Activated CD8-positive, alpha-beta T cell treated with anti-CD3 and anti-CD28 coated beads for 36 hours (primary cell): Measurements from ENCODE around the gene TUBB6. TPM values are rescaled to one million over a fixed set of nuclear protein-coding genes. Genes with fewer than 3 reads are reported as not detected.

Experiments
- ATAC-seq: fragments of 200-7000 bp; cut with Tn5 transposase; one replicate; pipeline ENCODE4 v1.10.0; 2021; ENCODE audit warnings: mild to moderate bottlenecking, moderate library complexity
- CTCF ChIA-PET: fragments of 350-600 bp; sonication (Branson Sonifier 250); formaldehyde crosslinking; loops from one replicate; lab custom pipeline; 2021; ENCODE audit warnings: antibody characterized with exemption; lab: Charles Lee
- POLR2A ChIA-PET: fragments of 350-600 bp; sonication (Branson Sonifier 250); formaldehyde crosslinking; loops from one replicate; lab custom pipeline; 2021; ENCODE audit warnings: antibody characterized with exemption; lab: Charles Lee
- DNase-seq: peaks from one replicate; pipeline ENCODE4 v3.0.0-alpha.2; 2020
- H3K27ac Mint-ChIP-seq: one replicate; pipeline ENCODE4 v1.8.0; 2021; ENCODE audit warnings: mild to moderate bottlenecking, mixed read lengths
- H3K27me3 Mint-ChIP-seq: one replicate; pipeline ENCODE4 v1.8.0; 2021; ENCODE audit warnings: mixed read lengths
- H3K36me3 Mint-ChIP-seq: one replicate; pipeline ENCODE4 v1.8.0; 2021; ENCODE audit warnings: low read depth, mixed read lengths
- H3K4me1 Mint-ChIP-seq: one replicate; pipeline ENCODE4 v1.8.0; 2021; ENCODE audit warnings: low read depth, mixed read lengths
- H3K4me3 Mint-ChIP-seq: one replicate; pipeline ENCODE4 v1.8.0; 2021; ENCODE audit warnings: mild to moderate bottlenecking, moderate library complexity, mixed read lengths
- H3K9me3 Mint-ChIP-seq: one replicate; pipeline ENCODE4 v1.8.0; 2021; ENCODE audit warnings: mixed read lengths
- CTCF ChIP-seq: fragments of 200-600 bp; IDR thresholded peaks from one replicate; pipeline ENCODE4 v1.8.0; 2022; ENCODE audit warnings: antibody characterized with exemption, mild to moderate bottlenecking
- intact Hi-C: fragments of 100-400 bp; cut with micrococcal nuclease; formaldehyde crosslinking; loops from one replicate; pipeline ENCODE4 v1.10.0; 2022
- total RNA-seq, 2 experiments: library from RNA; stranded (reverse); gene quantifications; one replicate each; pipeline ENCODE4 v1.2.3, GENCODE V29; 2021

The TUBB6 gene
- total RNA-seq, 2 experiments from 2014 or later, result 11.5 to 12.6 TPM

DNA sequence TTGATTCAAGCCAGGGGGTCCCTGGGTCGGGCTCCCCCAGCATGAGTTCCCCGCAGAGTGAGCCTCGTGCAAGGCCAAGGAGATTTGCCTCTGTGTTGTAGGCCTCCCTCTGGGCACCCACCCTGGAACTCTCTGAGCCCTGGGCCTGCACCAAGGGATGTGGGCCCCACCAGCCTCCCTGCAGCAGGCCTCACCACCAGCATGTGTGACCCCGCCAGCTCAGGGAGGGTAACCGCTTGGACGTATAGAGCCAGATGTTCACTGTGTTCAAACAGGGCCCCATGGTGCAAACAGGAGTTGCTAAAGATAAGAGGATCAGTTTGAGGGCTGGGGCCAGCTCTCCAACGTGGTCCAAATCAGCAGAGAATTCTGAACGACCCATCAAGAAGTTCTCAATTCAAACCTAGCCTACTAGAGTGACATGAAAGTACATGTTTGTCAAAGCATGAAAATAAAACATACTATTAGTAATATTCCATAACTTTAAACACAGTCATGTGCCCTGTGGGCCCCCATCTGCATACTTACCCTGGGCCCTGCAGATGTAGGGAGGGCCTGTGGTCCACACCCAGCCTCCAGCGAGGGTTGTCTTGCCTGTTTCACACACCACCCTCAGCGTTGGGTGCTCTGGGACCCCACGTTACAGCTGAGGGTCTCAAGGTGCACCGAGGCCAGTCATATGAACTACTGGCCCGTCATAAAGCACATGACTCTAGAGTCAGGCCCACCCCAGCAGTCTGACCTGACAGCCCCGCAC lies 5.5 kb upstream of the TUBB6 start:
- peaks cover 9% of the 10 kb centered on the region for H3K4me1 Mint-ChIP-seq
- peaks cover 30% of the 10 kb centered on the region for H3K27me3 Mint-ChIP-seq
- CTCF ChIA-PET, result no interaction called here
- DNase-seq (no peak), ATAC-seq (no peak)
- H3K27ac Mint-ChIP-seq, result no peak overlapping the region
- POLR2A ChIA-PET, result no interaction called here
- no peak overlapping the region for H3K4me3 Mint-ChIP-seq
- intact Hi-C loops, result no loop called here
- H3K9me3 Mint-ChIP-seq, result no peaks in the 10 kb centered on the region
- no peaks in the 10 kb centered on the region for H3K36me3 Mint-ChIP-seq
- no peak for TF ChIP-seq CTCF

GRCh38 chr18:12304351-12305210 lies 3.5 kb upstream of the TUBB6 start:
- Mint-ChIP-seq H3K36me3 (peaks cover under 1% of the 10 kb centered on the region), H3K27me3 (peaks cover 32% of the 10 kb centered on the region), H3K4me1 (peaks cover 10% of the 10 kb centered on the region), H3K9me3 (no peaks in the 10 kb centered on the region), H3K4me3 (no peak overlapping the region), H3K27ac (no peak overlapping the region)
- DNase-seq (no peak), ATAC-seq (no peak)
- POLR2A ChIA-PET, result no interaction called here
- intact Hi-C loops, result no loop called here
- TF ChIP-seq CTCF, result no peak
- CTCF ChIA-PET, result no interaction called here

GRCh38 chr18:12305211-12305610 lies 2.8 kb upstream of the TUBB6 start:
- Mint-ChIP-seq H3K36me3 (peaks cover 4% of the 10 kb centered on the region), H3K4me3 (no peak overlapping the region), H3K4me1 (peaks cover 12% of the 10 kb centered on the region), H3K27me3 (peaks cover 35% of the 10 kb centered on the region), H3K9me3 (no peaks in the 10 kb centered on the region), H3K27ac (no peak overlapping the region)
- no peak for DNase-seq
- ChIA-PET POLR2A (no interaction called here), CTCF (no interaction called here)
- no peak for TF ChIP-seq CTCF
- ATAC-seq, result no peak
- intact Hi-C loops, result no loop called here

GRCh38 chr18:12305930-12306629 lies 2.0 kb upstream of the TUBB6 start:
- DNase-seq (no peak), ATAC-seq (no peak)
- peaks cover 40% of the 10 kb centered on the region for H3K27me3 Mint-ChIP-seq
- ChIA-PET POLR2A (no interaction called here), CTCF (interaction anchor here (1.4 kb wide), 1 partner anchor 69 kb away, joined by 4 read pairs; no protein-coding TSS in a partner anchor)
- H3K4me1 Mint-ChIP-seq, result peaks cover 12% of the 10 kb centered on the region
- no peak overlapping the region for H3K4me3 Mint-ChIP-seq
- peaks cover 4% of the 10 kb centered on the region for H3K36me3 Mint-ChIP-seq
- peaks cover 3% of the 10 kb centered on the region for H3K9me3 Mint-ChIP-seq
- no peak overlapping the region for H3K27ac Mint-ChIP-seq
- no peak for TF ChIP-seq CTCF
- intact Hi-C loops, result no loop called here
